ENCODE data around the gene SYK. TPM values are rescaled to one million over a fixed set of nuclear protein-coding genes. Genes with fewer than 3 reads are reported as not detected.
"Not testable (repeated sequence)": the region's sequence is repeated elsewhere in the genome, so short reads cannot be mapped to it uniquely, and the experiment has no call there.

The SYK gene
- total and polyA plus RNA-seq, 3 experiments from 2014 or later = 0.55 to 0.73 (median 0.56) TPM

- no peak overlapping the region for H3K4me3 ChIP-seq (ENCODE audit: low read length)
- no peaks in the 10 kb centered on the region for H3K36me3 ChIP-seq (ENCODE audit: insufficient read depth, low read length)
- H3K36me3 Mint-ChIP-seq = peaks cover 0 to 7% (median 0%) of the 10 kb centered on the region in 3 donors
- H3K27ac ChIP-seq (ENCODE audit: low read depth, low read length) = no peak overlapping the region
- ChIA-PET CTCF (no interaction called here), POLR2A (no interaction called here)
- no peaks in the 10 kb centered on the region for H3K4me1 Mint-ChIP-seq
- H3K9me3 ChIP-seq (ENCODE audit: low read length) = no peaks in the 10 kb centered on the region
- DNase-seq = no peak
- peaks cover 0 to 13% (median 4%) of the 10 kb centered on the region in 5 donors for H3K9me3 Mint-ChIP-seq
- H3K27ac Mint-ChIP-seq = no peak overlapping the region
- peaks cover 14 to 45% of the 10 kb centered on the region in 2 donors for H3K27me3 Mint-ChIP-seq
- peaks cover 4% of the 10 kb centered on the region for H3K27me3 ChIP-seq (ENCODE audit: insufficient read depth, low read length, poor library complexity, severe bottlenecking)
- H3K4me1 ChIP-seq (ENCODE audit: insufficient read depth, low read length) = no peaks in the 10 kb centered on the region
- no peak overlapping the region for H3K4me3 Mint-ChIP-seq
Measured at GRCh38 chr9:90789408-90789807, 12.2 kb upstream of the SYK start.

GRCh38 chr9:90789862-90790261, 11.8 kb upstream of the SYK start:
- ChIA-PET POLR2A (no interaction called here), CTCF (no interaction called here)
- no peaks in the 10 kb centered on the region for H3K4me1 ChIP-seq (ENCODE audit: insufficient read depth, low read length)
- Mint-ChIP-seq H3K4me3 (no peak overlapping the region), H3K27me3 (peaks cover 14 to 45% of the 10 kb centered on the region in 2 donors), H3K36me3 (peaks cover 0 to 7% (median 0%) of the 10 kb centered on the region in 3 donors), H3K9me3 (peaks cover 0 to 13% (median 4%) of the 10 kb centered on the region in 5 donors), H3K27ac (no peak overlapping the region), H3K4me1 (no peaks in the 10 kb centered on the region)
- H3K4me3 ChIP-seq (ENCODE audit: low read length) = no peak overlapping the region
- no peak for DNase-seq
- H3K27me3 ChIP-seq (ENCODE audit: insufficient read depth, low read length, poor library complexity, severe bottlenecking) = peaks cover 4% of the 10 kb centered on the region
- H3K27ac ChIP-seq (ENCODE audit: low read depth, low read length) = no peak overlapping the region
- H3K36me3 ChIP-seq (ENCODE audit: insufficient read depth, low read length) = no peaks in the 10 kb centered on the region
- H3K9me3 ChIP-seq (ENCODE audit: low read length) = no peaks in the 10 kb centered on the region

GRCh38 chr9:90793024-90793423, 8.6 kb upstream of the SYK start:
- H3K27me3 ChIP-seq (ENCODE audit: insufficient read depth, low read length, poor library complexity, severe bottlenecking); H3K4me3 ChIP-seq (ENCODE audit: low read length); H3K9me3 ChIP-seq (ENCODE audit: low read length); H3K36me3 Mint-ChIP-seq; H3K4me3 Mint-ChIP-seq; H3K36me3 ChIP-seq (ENCODE audit: insufficient read depth, low read length); POLR2A ChIA-PET; H3K27ac ChIP-seq (ENCODE audit: low read depth, low read length); DNase-seq; CTCF ChIA-PET; H3K27ac Mint-ChIP-seq; H3K4me1 ChIP-seq (ENCODE audit: insufficient read depth, low read length); H3K4me1 Mint-ChIP-seq: not testable (repeated sequence)
- peaks cover 16 to 43% of the 10 kb centered on the region in 2 donors for H3K27me3 Mint-ChIP-seq
- peaks cover 0 to 13% (median 4%) of the 10 kb centered on the region in 5 donors for H3K9me3 Mint-ChIP-seq

GRCh38 chr9:90793729-90794128, 7.9 kb upstream of the SYK start:
- H3K27me3 ChIP-seq (ENCODE audit: insufficient read depth, low read length, poor library complexity, severe bottlenecking) = peaks cover 4% of the 10 kb centered on the region
- H3K36me3 Mint-ChIP-seq = peaks cover 0 to 7% (median 0%) of the 10 kb centered on the region in 3 donors
- no peaks in the 10 kb centered on the region for H3K4me1 Mint-ChIP-seq
- no peak overlapping the region for H3K27ac Mint-ChIP-seq
- POLR2A ChIA-PET = no interaction called here
- H3K9me3 ChIP-seq (ENCODE audit: low read length) = no peaks in the 10 kb centered on the region
- no peak overlapping the region for H3K4me3 Mint-ChIP-seq
- H3K27ac ChIP-seq (ENCODE audit: low read depth, low read length) = no peak overlapping the region
- no peak overlapping the region for H3K4me3 ChIP-seq (ENCODE audit: low read length)
- CTCF ChIA-PET = no interaction called here
- no peak for DNase-seq
- H3K4me1 ChIP-seq (ENCODE audit: insufficient read depth, low read length) = no peaks in the 10 kb centered on the region
- peaks cover 0 to 13% (median 4%) of the 10 kb centered on the region in 5 donors for H3K9me3 Mint-ChIP-seq
- H3K36me3 ChIP-seq (ENCODE audit: insufficient read depth, low read length) = no peaks in the 10 kb centered on the region
- H3K27me3 Mint-ChIP-seq = peaks cover 18 to 41% of the 10 kb centered on the region in 2 donors

GRCh38 chr9:90795084-90795483, 6.5 kb upstream of the SYK start:
- no peak for DNase-seq
- no peak overlapping the region for H3K4me3 Mint-ChIP-seq
- Histone ChIP-seq H3K4me3 (ENCODE audit: low read length) (no peak overlapping the region), H3K36me3 (ENCODE audit: insufficient read depth, low read length) (no peaks in the 10 kb centered on the region), H3K27ac (ENCODE audit: low read depth, low read length) (no peak overlapping the region), H3K9me3 (ENCODE audit: low read length) (no peaks in the 10 kb centered on the region), H3K4me1 (ENCODE audit: insufficient read depth, low read length) (no peaks in the 10 kb centered on the region), H3K27me3 (ENCODE audit: insufficient read depth, low read length, poor library complexity, severe bottlenecking) (no peaks in the 10 kb centered on the region)
- POLR2A ChIA-PET = no interaction called here
- CTCF ChIA-PET = interaction anchor here (1.4 kb wide), 1 partner anchor 19 kb away, joined by 3 read pairs; no protein-coding TSS in a partner anchor
- no peaks in the 10 kb centered on the region for H3K36me3 Mint-ChIP-seq
- H3K9me3 Mint-ChIP-seq = peaks cover 0 to 9% (median 3%) of the 10 kb centered on the region in 5 donors
- no peaks in the 10 kb centered on the region for H3K4me1 Mint-ChIP-seq
- no peak overlapping the region for H3K27ac Mint-ChIP-seq
- peaks cover 11 to 41% of the 10 kb centered on the region in 2 donors for H3K27me3 Mint-ChIP-seq

GRCh38 chr9:90795871-90796317, 5.7 kb upstream of the SYK start:
- POLR2A ChIA-PET = no interaction called here

GRCh38 chr9:90799271-90799852, 2.3 kb upstream of the SYK start:
- H3K9me3 Mint-ChIP-seq = no peaks in the 10 kb centered on the region
- H3K36me3 Mint-ChIP-seq = no peaks in the 10 kb centered on the region
- Histone ChIP-seq H3K36me3 (ENCODE audit: insufficient read depth, low read length) (no peaks in the 10 kb centered on the region), H3K9me3 (ENCODE audit: low read length) (no peaks in the 10 kb centered on the region), H3K27me3 (ENCODE audit: insufficient read depth, low read length, poor library complexity, severe bottlenecking) (peaks cover 6% of the 10 kb centered on the region), H3K27ac (ENCODE audit: low read depth, low read length) (no peak overlapping the region), H3K4me1 (ENCODE audit: insufficient read depth, low read length) (no peaks in the 10 kb centered on the region), H3K4me3 (ENCODE audit: low read length) (no peak overlapping the region)
- H3K27ac Mint-ChIP-seq = no peak overlapping the region
- H3K4me3 Mint-ChIP-seq = no peak overlapping the region
- peaks cover 2 to 6% (median 6%) of the 10 kb centered on the region in 3 donors for H3K4me1 Mint-ChIP-seq
- ChIA-PET CTCF (no interaction called here), POLR2A (no interaction called here)
- no peak for DNase-seq
- peaks cover 37 to 55% of the 10 kb centered on the region in 2 donors for H3K27me3 Mint-ChIP-seq

More at GRCh38 chr9:90795871-90796317, 5.7 kb upstream of the SYK start:
- Mint-ChIP-seq H3K4me3 (no peak overlapping the region), H3K36me3 (no peaks in the 10 kb centered on the region), H3K9me3 (peaks cover 0 to 6% (median 2%) of the 10 kb centered on the region in 5 donors), H3K27ac (no peak overlapping the region), H3K27me3 (peaks cover 19 to 47% of the 10 kb centered on the region in 2 donors), H3K4me1 (no peaks in the 10 kb centered on the region)
- no peak for DNase-seq
- Histone ChIP-seq H3K27me3 (ENCODE audit: insufficient read depth, low read length, poor library complexity, severe bottlenecking) (no peaks in the 10 kb centered on the region), H3K36me3 (ENCODE audit: insufficient read depth, low read length) (no peaks in the 10 kb centered on the region), H3K4me3 (ENCODE audit: low read length) (no peak overlapping the region), H3K9me3 (ENCODE audit: low read length) (no peaks in the 10 kb centered on the region), H3K27ac (ENCODE audit: low read depth, low read length) (no peak overlapping the region), H3K4me1 (ENCODE audit: insufficient read depth, low read length) (no peaks in the 10 kb centered on the region)
- CTCF ChIA-PET = interaction anchor here (1.4 kb wide), 1 partner anchor 18 kb away, joined by 3 read pairs; no protein-coding TSS in a partner anchor

GRCh38 chr9:90801973-90802322, 329 bp downstream of the SYK start:
- H3K4me1 Mint-ChIP-seq = peaks cover 2 to 6% (median 6%) of the 10 kb centered on the region in 3 donors
- POLR2A ChIA-PET = no interaction called here
- H3K9me3 Mint-ChIP-seq = no peaks in the 10 kb centered on the region
- no peaks in the 10 kb centered on the region for H3K36me3 ChIP-seq (ENCODE audit: insufficient read depth, low read length)
- DNase-seq = no peak
- no peak overlapping the region for H3K4me3 ChIP-seq (ENCODE audit: low read length)
- H3K9me3 ChIP-seq (ENCODE audit: low read length) = no peaks in the 10 kb centered on the region
- peak overlapping the region; percentile 24 for H3K27ac ChIP-seq (ENCODE audit: low read depth, low read length)
- peak overlapping the region in 1 of 8 donors; percentile 55 for H3K27ac Mint-ChIP-seq
- H3K4me1 ChIP-seq (ENCODE audit: insufficient read depth, low read length) = no peaks in the 10 kb centered on the region
- peak overlapping the region in 2 of 7 donors; percentile 4 to 31 for H3K4me3 Mint-ChIP-seq
- H3K36me3 Mint-ChIP-seq = no peaks in the 10 kb centered on the region
- peaks cover 6% of the 10 kb centered on the region for H3K27me3 ChIP-seq (ENCODE audit: insufficient read depth, low read length, poor library complexity, severe bottlenecking)
- peaks cover 41 to 67% of the 10 kb centered on the region in 2 donors for H3K27me3 Mint-ChIP-seq
- CTCF ChIA-PET = no interaction called here
